Adrenal gland (tissue), 19 donors: Measurements from ENCODE around the gene TEX29. TPM values are rescaled to one million over a fixed set of nuclear protein-coding genes. Genes with fewer than 3 reads are reported as not detected.
A peak's percentile ranks its signal among the peaks of the same experiment; 100 is the strongest.

Experiments used
- DNase-seq, 7 donors: peaks; one replicate each; pipeline ENCODE4 v3.0.0-alpha.2; 2019 to 2020
- H3K27ac ChIP-seq, 5 donors: fragments of 200-600 bp; sonication (generic) in 4 of 5; 1 replicate in 3 of 5; 2 replicates in 2 of 5; pipeline versions ENCODE4 v1.5.1 to v1.8.0; 2016 to 2020; ENCODE audit warnings: mild to moderate bottlenecking in 1 of 5
- H3K27me3 ChIP-seq: fragments of 200-600 bp; 2 replicates; pipeline ENCODE4 v1.8.0; 2021
- H3K36me3 ChIP-seq, 2 donors: fragments of 200-600 bp; replicated peaks in 1 of 2; 1 replicate in 1 of 2; 2 replicates in 1 of 2; pipeline versions ENCODE4 v1.5.1 to v1.8.0; 2018 to 2022
- H3K4me1 ChIP-seq, 2 donors: fragments of 200-600 bp; replicated peaks in 1 of 2; 1 replicate in 1 of 2; 2 replicates in 1 of 2; pipeline versions ENCODE4 v1.5.1 to v1.8.0; 2018 to 2021
- H3K4me3 ChIP-seq, 4 donors: fragments of 200-600 bp; sonication (generic) in 3 of 4; one replicate each; pipeline ENCODE4 v1.5.1; 2016 to 2018
- H3K9me3 ChIP-seq, 3 donors: fragments of 200-600 bp; sonication (generic) in 1 of 3; replicated peaks in 1 of 3; 1 replicate in 2 of 3; 2 replicates in 1 of 3; pipeline versions ENCODE4 v1.5.1 to v1.8.0; 2016 to 2021
- CTCF ChIP-seq, 6 experiments: fragments of 450-650 bp in 4 of 6; fragments of 200-600 bp in 2 of 6; sonication (generic) in 1 of 6; IDR thresholded peaks; 1 replicate in 5 of 6; 2 replicates in 1 of 6; pipeline versions ENCODE4 v1.5.1 to v1.8.0; 2016 to 2021; ENCODE audit warnings: antibody characterized with exemption in 6 of 6, mild to moderate bottlenecking in 2 of 6, moderate library complexity in 1 of 6
- POLR2A ChIP-seq, 2 donors: fragments of 450-650 bp; IDR thresholded peaks; one replicate each; pipeline ENCODE4 v1.6.1; 2017; ENCODE audit warnings: antibody characterized with exemption in 2 of 2, mild to moderate bottlenecking in 2 of 2, moderate library complexity in 1 of 2
- WGBS, 4 donors: extraction: QIAGEN DNeasy Blood & Tissue Kit in 2 of 4; methylation state at CpG; one replicate each; pipeline versions ENCODE4 v1.1.5 to v1.1.7; 2013 to 2017; 5-methylcytosine and 5-hydroxymethylcytosine counted together
- intact Hi-C, 2 donors: fragments of 100-400 bp; cut with DNase I; formaldehyde crosslinking; loops; one replicate each; pipeline versions ENCODE4 v1.14.1 to v1.15.0; 2022 to 2023
- long read RNA-seq, 10 donors: library from polyadenylated mRNA in 3 of 10; unstranded in 2 of 10; stranded (forward) in 1 of 10; transcript quantifications; one replicate each; pipeline ENCODE4 v2.0.0 and lab custom pipeline, GENCODE V29; 2021 to 2026
- polyA plus RNA-seq, 3 donors: library from polyadenylated mRNA; stranded (reverse); fragments of 200-250 nt in 2 of 3; fragments of 350-450 nt in 1 of 3; fragmentation: Illumina TruSeq in 1 of 3; extraction: RNeasy Lipid Tissue Mini Kit (QIAGEN cat#74804) in 1 of 3; gene quantifications; one replicate each; pipeline ENCODE4 v1.2.3, GENCODE V29; 2013 to 2014
- total RNA-seq, 9 donors: library from RNA; depleted of rRNA in 4 of 9; stranded (reverse); fragments of >200 nt in 4 of 9; fragments of 120-200 nt in 1 of 9; fragmentation: NEBNext Ultra II Directional in 1 of 9; extraction: Animal tissue kit (Norgen Biotek cat#: 25700) in 1 of 9; gene quantifications; one replicate each; pipeline versions ENCODE4 v1.1.0 to v1.2.4, GENCODE V29; 2013 to 2023
- donor health status: healthy with polysubstance abuse.
- donor health status: Bipolar disorder and iron deficiency.
- donor health status: DM: yes; HTN: yes; CAD: no.
- donor health status: DM: no; HTN: no; CAD: no.
- donor health status: DM: no; HTN: no; CAD: no.
- donor health status: DM: yes; HTN: yes; CAD: no.

Gene TEX29
- total RNA-seq (under 1 TPM in 3 of 9 donors, not detected in 6; 0.28 to 0.34 (median 0.32) TPM), polyA plus RNA-seq (1 to 10 TPM in 2 of 3 donors, not detected in 1; 1.5 to 4.0 TPM)
- long read RNA-seq, donor 1, result 0 reads
- long read RNA-seq, donor 2, result 0 reads
- long read RNA-seq, donor 3, result 0 reads
- long read RNA-seq, donor 4, result 0 reads
- long read RNA-seq, donor 5, result 0 reads
- long read RNA-seq, donor 6, result 0 reads
- long read RNA-seq, donor 7, result 0 reads
- long read RNA-seq, donor 8, result 0 reads
- long read RNA-seq, donor 9, result 0 reads
- long read RNA-seq, donor 10, result 0 reads

GRCh38 chr13:111319998-111320911 lies at the start of gene TEX29:
Gene TEX29 (plus strand): TSS chr13:111320642. CDS start chr13:111320891, 249 bp downstream.
- intact Hi-C loops, result no loop called here
- 70 to 77% (median 74%) methylated on average over 26 to 35 of the region's 35 CpGs for WGBS, 4 donors

GRCh38 chr13:111270765-111271698 lies 49.4 kb upstream of the TEX29 start:
- Histone ChIP-seq H3K27ac (no peak overlapping the region), H3K27me3 (no peaks in the 10 kb centered on the region), H3K9me3 (no peaks in the 10 kb centered on the region), H3K36me3 (peaks cover 0 to 56% of the 10 kb centered on the region in 2 donors), H3K4me1 (no peaks in the 10 kb centered on the region), H3K4me3 (no peak overlapping the region)
- intact Hi-C loops, result no loop called here
- 90 to 97% (median 92%) methylated on average over 18 to 20 of the region's 20 CpGs for WGBS, 4 donors
- TF ChIP-seq CTCF (IDR thresholded peaks at IDR 0.05) (no peak), POLR2A (IDR thresholded peaks at IDR 0.05) (no peak)
- DNase-seq, result no peak

More at GRCh38 chr13:111319998-111320911, at the start of gene TEX29:
- peaks cover 0 to 7% of the 10 kb centered on the region in 2 donors for H3K36me3 ChIP-seq
- no peak for DNase-seq
- no peaks in the 10 kb centered on the region for H3K9me3 ChIP-seq
- no peak within 1 kb of the TSS for H3K27ac ChIP-seq
- H3K4me1 ChIP-seq, result no peaks in the 10 kb centered on the region
- no peak within 1 kb of the TSS for H3K4me3 ChIP-seq
- TF ChIP-seq CTCF (IDR thresholded peaks at IDR 0.05) (no peak), POLR2A (IDR thresholded peaks at IDR 0.05) (no peak)
- no peaks in the 10 kb centered on the region for H3K27me3 ChIP-seq

GRCh38 chr13:111272117-111272516 lies 48.3 kb upstream of the TEX29 start:
- Histone ChIP-seq H3K9me3 (no peaks in the 10 kb centered on the region), H3K4me1 (no peaks in the 10 kb centered on the region), H3K27ac (no peak overlapping the region), H3K36me3 (peaks cover 0 to 66% of the 10 kb centered on the region in 2 donors), H3K27me3 (no peaks in the 10 kb centered on the region), H3K4me3 (no peak overlapping the region)
- TF ChIP-seq CTCF (IDR thresholded peaks at IDR 0.05), result no peak
- TF ChIP-seq POLR2A (IDR thresholded peaks at IDR 0.05), result no peak
- WGBS, 4 donors, result 68 to 83% (median 76%) methylated on average over 7 of the region's 7 CpGs
- peak in 1 of 7 donors; percentile 18 for DNase-seq
- intact Hi-C loops, result no loop called here
